OCI-M2 (cell line): ENCODE measurements around the gene MGAT4A.
"Not testable (repeated sequence)": the region's sequence is repeated elsewhere in the genome, so short reads cannot be mapped to it uniquely, and the experiment has no call there.

Source experiments
- DNase-seq: peaks from one replicate; lab custom pipeline; 2025; ENCODE audit not compliant: unreplicated experiment; lab: John Stamatoyannopoulos, UW

Gene MGAT4A

DNA sequence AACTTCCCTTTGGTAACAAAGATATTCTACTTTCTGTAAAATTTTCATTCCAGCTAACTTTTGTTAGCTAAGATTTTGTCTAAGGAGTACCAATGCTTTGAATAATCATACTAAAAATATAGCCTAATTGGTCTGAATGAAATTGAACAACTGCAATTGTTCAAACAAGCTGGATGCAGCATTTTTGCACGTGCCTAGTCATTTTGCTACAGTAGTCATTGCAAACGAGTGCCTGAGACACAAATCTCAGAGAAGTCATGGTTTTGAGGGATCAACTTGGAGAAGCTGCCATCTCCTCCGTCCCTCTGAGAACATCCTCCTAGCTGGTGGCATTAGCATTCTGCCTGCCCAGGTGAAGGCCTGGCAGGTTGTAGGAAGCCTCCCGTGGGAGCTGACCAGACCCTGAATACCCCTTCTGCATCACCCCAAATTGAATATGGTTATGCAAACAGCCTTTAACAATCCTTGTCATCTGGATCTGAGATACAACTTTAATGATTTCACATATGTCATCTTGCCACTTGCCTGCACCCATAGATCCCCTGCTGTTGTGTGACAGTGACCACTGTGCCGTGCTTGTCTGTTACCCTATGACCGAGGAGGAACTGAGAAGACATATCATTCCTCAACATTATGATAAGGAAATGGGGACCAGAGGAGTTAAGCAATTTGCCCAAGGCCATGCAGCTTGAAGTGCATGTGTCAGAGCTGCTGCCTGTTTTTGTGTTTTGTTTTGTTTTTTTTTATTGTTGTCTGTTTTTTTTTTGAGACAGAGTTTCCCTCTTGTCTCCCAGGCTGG is 29.1 kb upstream of the MGAT4A start:
- no peak for DNase-seq

DNA sequence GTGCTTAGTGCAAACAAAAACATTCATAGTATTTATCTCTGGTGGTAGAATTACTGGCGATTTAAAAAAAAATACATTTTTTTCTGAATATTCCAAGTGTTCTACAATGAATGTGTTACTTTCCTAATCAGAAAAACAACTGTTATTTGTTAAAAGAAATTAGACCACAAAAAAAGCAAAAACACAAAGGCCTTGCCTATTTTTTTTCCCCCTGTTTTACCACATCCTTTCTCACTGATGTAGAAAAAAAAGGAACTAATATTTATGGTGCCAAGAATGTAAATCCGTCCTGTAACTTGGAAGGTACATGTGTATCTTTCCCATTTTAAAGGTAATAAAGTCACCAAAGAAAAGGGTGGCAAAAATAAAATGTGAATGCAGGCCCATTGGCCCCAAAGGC is 28.4 kb upstream of the MGAT4A start:
- no peak for DNase-seq

DNA sequence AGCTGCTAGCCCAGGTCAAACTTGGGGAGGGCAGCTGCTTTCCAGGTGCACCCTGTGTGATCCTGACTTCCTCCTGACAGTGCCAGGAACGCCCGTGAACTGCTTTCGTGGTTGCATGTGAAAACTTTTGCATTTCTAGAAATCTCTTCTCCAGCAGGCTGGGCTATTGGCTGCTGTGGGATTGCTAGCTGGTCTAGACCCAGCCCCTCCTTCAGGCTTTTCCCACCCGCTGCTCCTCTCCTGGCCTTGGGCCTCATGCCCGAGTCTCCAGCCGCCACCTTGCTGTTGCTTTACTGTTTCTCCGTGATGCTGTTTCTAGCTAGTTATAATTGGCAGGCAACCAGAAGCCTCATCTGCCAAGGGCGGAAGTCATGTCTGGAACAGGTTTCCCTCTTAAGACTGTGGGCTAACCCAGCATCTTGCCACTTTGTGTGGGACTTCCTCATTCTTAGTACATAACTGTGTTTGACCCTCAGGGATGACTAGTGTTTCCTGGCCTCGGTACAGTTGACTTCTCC is 27.0 kb upstream of the MGAT4A start:
- no peak for DNase-seq

DNA sequence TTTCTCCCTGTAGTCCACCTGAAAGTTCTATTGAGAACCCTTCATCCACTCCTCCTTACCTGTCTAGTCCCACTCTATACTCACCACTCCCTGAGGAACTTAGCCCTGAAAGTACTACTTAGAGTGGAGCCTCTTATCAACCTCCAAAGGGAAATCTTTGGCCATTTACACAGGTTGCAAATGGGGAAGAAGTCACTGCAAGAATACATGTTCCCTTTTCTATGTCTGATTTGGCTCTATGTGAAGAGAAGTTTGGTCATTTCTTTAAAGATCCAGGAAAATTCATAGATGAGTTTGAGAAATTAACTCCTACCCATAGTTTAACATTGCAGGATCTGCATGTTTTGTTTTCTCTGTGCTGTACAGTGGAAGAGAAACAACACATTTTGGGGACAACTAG is 22.9 kb upstream of the MGAT4A start:
- no peak for DNase-seq

DNA sequence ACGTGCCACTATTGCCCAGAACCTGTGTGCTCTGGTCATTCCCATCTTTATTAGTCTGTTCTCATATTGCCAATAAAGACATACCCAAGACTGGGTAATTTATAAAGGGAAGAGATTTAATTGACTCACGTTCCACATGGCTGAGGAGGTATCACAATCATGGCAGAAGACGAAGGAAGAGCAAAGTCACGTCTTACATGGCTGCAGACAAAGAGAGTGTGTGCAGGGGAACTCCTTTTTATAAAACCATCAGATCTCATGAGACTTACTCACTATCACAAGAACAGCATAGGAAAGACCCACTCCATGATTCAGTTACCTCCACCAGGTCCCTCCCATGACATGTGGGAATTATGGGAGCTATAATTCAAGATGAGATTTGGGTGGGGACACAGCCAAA is 21.8 kb upstream of the MGAT4A start:
- DNase-seq = not testable (repeated sequence)

DNA sequence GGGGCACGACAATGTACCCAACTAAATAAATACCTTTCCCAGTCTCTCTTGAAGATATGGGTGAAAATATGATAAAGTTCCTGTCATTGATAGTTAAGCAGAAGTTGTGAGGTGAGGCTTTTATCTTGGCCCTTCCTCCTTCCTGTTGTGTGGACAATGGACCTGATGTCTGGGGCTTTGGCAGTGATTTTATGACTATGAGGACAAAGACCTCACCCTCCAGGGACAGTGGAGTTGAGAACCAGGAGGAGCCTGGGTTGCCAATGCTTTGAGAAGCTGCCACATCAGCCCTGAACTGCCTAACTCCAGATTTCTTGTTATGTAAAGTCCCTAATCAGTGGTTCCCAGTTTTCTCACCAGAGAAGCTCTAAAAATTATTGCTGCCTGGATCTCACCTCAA is 20.8 kb upstream of the MGAT4A start:
- no peak for DNase-seq

DNA sequence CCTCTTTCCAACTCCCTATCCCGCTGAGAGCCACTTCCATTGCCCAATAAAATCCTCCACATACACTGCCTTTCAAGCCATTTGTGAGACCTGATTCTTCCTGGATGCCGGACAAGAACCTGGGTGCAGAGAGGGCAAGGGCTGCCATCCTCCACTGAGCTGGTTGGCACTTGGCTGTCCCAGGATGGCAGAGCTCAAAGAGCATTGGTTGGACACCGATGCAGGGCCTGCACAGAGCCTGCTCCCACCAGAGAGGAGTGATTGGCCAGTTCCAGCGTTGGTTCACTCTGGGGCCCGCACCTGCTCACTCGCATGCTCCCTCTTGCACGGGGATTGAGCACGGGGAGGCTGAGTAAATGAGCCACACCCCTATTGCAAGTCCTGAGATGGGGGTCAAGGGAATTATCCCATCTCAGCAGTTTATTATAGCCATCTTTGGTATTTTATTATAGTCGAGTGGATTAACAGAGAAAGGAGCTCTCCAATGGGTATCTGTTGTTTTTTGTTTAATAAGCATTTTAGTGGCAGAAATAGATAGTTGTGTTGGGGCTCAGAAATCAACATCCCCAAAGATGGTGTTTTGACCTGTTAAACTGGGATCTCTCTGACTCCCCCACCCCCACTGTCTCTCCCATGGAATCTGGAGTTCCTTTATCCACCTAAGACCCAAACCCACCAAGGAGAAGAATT is 19.8 kb upstream of the MGAT4A start:
- no peak for DNase-seq

DNA sequence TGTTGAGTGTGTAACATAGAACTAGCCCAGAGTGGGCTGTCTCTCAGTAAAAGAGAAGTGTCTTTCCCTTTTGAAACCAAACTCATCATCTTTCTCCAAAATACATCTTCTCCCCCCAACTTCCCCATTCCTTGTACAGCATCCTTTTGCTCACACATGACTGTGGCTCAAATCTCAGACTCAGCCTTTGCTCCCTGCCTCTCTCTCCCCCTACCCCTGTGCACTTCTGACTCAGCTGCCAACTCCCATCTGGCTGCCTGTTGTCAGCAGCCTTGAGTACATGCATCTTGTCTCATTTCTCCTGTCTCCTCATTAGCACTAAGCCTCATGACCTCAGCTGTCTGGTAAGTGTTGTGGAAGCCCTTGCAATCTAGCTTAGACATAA is 18.1 kb upstream of the MGAT4A start:
- no peak for DNase-seq

DNA sequence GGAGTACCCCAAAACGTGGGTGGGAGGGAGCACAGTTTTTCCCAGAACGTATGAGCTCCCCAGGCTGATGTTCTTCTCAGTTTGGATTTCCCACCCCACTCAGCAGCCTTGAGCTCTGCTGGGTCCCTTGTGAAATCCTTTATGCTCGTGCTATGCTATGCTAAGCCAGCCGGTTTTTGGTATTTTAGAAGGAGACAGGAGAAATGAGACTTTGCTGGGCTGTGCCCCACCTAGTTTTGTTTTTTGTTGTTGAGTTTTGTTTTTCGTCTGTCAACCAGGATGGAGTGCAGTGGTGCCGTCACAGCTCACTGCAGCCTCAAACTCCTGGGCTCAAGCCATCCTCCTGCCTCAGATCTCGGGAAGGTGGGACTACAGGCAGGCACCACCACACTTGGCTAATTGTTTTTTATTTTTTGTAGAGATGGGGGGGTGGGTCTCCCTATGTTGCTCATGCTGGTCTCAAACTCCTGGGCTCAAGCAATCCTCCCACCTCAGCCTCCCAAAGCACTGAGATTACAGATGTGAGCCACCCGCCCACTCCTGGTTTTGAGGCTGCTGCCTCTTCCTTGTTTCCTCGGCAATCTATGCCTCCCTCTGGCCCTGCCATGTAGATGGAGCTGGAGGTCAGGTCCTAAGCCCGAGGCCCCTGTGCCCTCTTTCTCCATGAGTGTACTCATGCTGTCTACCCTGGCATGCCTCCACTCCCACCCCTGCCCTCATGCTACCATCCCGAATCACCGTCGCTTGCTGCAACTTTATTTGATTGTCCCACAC is 17.5 kb upstream of the MGAT4A start:
- DNase-seq = no peak

DNA sequence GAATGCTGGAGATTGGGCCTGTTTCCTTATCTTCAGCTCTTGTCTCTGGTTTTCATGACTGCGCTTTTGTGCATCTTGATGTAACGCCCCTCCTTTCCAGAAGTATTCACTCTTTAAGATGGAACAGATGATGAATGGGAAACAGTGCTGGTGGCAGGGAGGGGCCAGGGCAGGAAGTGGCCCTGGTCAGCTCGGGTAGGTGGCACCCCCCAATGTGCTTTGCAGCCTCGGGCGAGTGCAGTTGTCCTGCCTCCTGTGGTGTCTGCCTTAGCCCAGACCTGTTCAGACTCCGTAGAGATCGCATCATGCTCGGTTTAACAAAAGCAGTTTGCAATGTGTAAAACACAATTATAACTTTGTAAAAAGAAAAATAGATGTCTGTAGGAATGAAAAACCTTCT is 17.0 kb upstream of the MGAT4A start:
- no peak for DNase-seq

DNA sequence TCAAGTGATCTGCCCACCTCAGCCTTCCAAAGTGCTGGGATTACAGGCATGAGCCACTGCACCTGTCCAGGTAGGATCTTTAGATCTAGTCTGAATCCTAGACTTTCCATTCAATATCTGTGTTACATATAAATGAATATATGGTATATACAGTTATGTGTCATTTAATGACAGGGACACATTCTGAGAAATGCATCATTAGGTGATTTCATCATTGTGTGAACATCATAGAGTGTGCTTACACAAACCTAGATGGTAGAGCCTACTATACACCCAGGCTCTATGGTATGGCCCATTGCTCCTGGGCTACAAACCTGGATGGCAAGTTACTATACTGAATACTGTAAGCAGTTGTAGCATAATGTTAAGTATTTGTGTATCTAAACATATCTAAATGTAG is 15.5 kb upstream of the MGAT4A start:
- DNase-seq = no peak

DNA sequence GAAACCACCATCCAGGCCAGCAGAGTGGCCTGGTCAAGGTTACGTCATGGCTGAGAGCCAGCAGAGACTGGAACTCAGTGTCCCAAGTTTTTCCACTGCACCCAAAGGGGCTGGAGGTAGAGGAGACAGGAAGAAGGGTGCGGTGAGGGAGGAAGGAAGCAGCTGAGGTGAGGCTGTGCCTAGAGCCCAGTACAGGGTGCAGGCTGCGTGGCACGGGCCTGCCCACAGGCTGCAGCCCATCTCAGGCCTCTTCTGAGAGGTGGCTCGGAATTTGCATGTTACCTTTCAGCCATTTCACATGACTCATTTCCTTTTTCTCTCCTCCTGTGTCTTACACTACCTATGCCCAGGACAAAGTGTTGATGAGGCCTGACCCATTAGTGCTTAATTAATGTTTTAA is 13.7 kb upstream of the MGAT4A start:
- DNase-seq = no peak

DNA sequence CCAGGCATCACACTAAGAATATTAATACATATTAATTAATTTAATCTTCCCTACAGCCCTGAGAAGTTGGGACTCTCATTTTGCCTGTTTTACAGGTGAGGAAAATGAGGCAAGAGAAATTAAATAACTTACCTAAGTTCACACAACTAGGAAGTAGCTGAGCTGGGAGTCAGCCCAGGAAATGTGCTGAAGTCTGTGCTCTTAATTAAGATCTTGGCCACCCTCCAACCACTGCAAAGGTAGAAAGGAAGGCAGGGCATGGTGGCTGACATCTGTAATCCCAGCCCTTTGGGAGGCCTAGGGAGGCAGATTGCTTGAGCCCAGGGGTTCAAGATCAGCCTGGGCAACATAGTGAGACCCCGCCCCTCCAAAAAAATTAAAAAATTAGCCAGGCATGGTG is 12.9 kb upstream of the MGAT4A start:
- no peak for DNase-seq

DNA sequence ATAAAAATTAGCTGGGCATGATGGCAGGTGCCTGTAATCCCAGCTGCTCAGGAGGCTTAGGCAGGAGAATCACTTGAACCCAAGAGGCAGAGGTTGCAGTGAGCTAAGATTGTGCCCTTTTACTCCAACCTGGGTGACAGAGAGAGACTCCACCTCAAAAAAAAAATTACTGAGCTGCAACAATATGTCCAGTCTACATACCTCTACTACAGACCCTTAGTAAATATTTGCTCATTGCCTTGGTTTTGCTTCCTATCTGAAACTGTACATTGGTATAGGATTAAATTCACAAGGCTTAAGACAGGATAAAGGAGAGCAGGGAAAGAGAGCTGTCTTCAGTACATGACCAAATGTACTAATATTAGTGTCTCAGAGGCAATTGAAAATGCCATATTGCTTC is 8.1 kb upstream of the MGAT4A start:
- DNase-seq = no peak

DNA sequence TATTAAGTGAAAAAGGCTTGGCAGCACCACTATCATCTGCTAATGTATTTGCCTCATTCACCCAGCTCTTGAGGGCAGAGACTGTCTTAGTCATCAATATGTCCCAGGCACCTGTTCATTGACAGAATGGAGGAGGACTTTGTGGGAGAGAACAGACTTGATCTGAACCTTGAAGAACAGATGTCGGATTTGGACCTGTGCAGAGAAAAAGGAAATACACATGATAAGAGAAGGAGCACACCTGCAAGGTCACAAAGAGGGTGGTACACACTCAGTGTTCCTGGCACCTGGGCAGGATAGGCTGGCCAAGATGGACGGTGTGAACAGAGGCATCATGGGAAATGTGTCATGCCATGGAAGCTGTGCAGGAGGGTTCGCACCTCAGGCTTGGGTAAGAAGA is 7.4 kb upstream of the MGAT4A start:
- DNase-seq = no peak

DNA sequence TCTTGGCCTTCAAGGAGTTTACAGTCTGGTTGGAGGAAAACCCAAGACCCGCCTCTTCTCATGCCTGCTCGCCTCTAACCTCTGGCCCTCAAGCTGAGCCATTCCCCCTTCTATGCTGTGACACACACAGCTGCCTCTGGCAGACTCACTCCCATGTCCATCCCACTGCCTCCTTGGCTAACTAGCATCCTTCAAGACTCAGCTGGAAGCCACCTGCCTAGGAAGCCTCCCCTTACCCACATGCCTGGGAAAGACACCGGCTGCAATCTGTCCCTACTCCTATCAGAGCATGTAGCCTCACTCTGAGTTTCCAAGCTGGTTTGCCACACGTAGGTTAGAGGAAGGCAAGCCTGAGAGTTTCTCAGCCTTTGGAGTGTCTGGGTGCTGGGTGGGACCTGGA is 6.9 kb upstream of the MGAT4A start:
- DNase-seq = no peak

DNA sequence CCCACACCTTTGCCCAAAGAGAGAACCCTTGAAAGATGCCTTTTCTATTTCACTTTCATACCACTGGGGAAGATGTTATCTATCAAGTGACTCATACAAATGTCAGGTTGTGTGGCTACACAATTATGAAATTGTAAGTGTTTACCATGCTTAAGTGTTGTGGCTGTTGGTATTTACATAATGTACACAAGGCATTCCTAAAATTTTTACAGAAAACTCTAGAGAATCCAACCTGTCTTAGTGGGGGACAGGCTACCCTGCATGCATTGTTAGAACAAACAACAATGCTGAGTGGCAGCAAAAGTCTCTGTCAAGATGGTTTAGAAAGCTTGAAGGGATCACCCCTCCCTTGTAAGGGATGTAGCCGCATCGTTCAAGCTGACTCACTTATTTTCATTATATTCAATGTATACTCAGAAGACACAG is 5.5 kb upstream of the MGAT4A start:
- no peak for DNase-seq

DNA sequence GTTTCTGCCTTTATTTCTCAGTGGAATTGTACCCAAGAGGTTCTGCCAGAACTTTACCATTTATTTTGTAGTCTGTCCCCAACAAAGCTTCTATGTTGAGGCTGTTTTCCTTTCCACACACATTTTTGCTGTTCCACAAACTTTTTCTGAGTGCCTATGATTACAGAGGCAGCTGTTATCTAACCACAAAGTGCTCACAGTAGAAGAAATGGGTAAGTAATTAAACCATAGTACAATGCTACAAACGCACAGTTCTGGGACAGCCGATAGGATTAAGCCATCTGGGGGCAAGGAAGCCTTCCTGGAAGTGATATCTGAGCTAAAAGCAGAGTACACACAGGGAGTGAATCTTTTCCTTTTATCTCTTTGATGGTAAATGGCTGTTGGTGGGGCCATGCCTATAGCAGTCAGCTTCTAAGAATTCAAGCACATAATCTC is 3.9 kb upstream of the MGAT4A start:
- DNase-seq = no peak

DNA sequence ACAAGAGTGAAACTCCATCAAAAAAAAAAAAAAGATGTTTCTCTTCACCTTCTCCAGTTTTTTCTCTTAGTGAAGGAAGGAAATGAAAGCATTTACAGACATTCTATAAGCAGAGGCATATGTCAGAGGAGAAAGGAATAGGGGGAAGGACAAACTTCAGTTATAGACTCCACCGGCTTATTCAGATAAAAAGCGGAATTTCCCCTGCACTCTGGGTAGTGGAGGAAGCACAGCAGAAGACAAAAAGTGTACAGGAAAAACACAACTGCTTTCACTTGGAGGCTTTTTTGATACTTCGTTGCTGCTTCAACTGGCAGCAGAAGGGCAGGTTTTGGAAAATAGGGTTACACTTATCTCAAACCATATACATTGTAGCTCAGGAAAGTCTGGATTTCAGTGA is 3.2 kb upstream of the MGAT4A start:
- DNase-seq = no peak

DNA sequence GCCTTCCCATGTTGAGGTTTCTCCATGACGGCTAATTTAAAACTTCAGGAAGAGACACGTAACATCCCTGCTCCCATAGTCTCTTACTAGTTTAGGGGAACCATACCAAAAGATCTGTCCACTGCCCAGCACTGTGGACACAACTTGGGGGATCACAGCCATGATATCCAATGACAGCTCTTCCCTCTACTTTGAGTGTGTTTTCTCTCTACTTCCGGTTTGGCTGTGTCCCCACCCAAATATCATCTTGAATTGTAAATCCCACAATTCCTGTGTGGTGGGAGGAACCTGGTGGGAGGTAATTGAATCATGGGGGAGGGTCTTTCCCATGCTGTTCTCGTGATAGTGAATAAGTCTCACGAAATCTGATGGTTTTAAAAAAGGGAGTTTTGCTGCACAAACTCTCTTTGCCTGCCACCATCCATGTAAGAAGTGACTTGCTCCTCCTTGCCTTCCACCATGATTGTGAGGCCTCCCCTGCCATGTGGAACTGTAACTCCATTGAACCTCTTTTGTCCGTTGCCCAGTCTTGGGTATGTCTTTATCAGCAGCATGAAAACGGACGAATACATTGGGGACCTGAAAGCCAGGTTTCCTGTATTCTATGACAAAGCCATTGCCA is 1.6 kb upstream of the MGAT4A start:
- no peak for DNase-seq

DNA sequence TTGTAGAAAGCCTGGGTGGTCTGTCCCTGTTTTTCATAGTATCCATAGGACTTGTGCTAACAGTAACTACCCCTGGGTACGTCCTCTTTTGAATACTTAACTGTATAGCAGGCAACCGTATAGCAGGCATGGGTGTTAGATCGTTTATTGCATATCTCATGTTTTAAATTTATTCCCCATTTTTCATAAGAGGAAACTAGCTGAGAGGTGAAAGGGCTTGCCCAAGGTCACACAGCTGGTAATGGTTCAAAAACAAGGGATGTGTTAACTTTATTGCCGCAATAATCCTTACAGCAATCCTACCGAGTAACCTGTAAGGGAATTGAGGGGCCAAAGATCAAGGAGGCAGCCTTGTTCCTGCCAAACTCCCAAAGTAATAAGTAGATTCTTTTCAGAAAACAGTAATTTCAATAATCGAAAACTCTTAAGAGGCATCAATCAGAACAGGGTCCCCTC is 990 bp upstream of the MGAT4A start:
- DNase-seq = no peak
